Uterus (tissue), 4 donors: ENCODE data around the gene DPY19L3. TPM values are rescaled to one million over a fixed set of nuclear protein-coding genes. Genes with fewer than 3 reads are reported as not detected.
"Not testable (repeated sequence)": the region's sequence is repeated elsewhere in the genome, so short reads cannot be mapped to it uniquely, and the experiment has no call there.

Experiments
- DNase-seq, 2 donors: peaks; one replicate each; pipeline ENCODE4 v3.0.0-alpha.2; 2019 to 2020
- H3K27ac ChIP-seq, 2 donors: fragments of 200-600 bp; sonication (generic); 1 replicate in 1 of 2; 2 replicates in 1 of 2; pipeline ENCODE4 v1.5.1; 2016 to 2018
- H3K27me3 ChIP-seq, 2 donors: fragments of 200-600 bp; sonication (generic); one replicate each; pipeline ENCODE4 v1.5.1; 2018 to 2019; ENCODE audit warnings: control low read depth in 1 of 2
- H3K36me3 ChIP-seq, 2 donors: fragments of 200-600 bp; sonication (generic); one replicate each; pipeline ENCODE4 v1.5.1; 2019; ENCODE audit warnings: control low read depth in 1 of 2
- H3K4me1 ChIP-seq, 2 donors: fragments of 200-600 bp; sonication (generic); one replicate each; pipeline ENCODE4 v1.5.1; 2018 to 2019; ENCODE audit warnings: control low read depth in 1 of 2
- H3K4me3 ChIP-seq, 2 donors: fragments of 200-600 bp; sonication (generic); 1 replicate in 1 of 2; 2 replicates in 1 of 2; pipeline ENCODE4 v1.5.1; 2018 to 2019; ENCODE audit warnings: mild to moderate bottlenecking in 1 of 2
- H3K9me3 ChIP-seq, 2 donors: fragments of 200-600 bp; sonication (generic); one replicate each; pipeline ENCODE4 v1.5.1; 2019; ENCODE audit warnings: control low read depth in 1 of 2
- CTCF ChIP-seq, 4 experiments: fragments of 200-600 bp in 2 of 4; fragments of 450-650 bp in 2 of 4; sonication (generic) in 2 of 4; IDR thresholded peaks; one replicate each; pipeline ENCODE4 v1.5.1; 2016 to 2019; ENCODE audit warnings: antibody characterized with exemption in 4 of 4, mild to moderate bottlenecking in 2 of 4, moderate library complexity in 1 of 4
- POLR2A ChIP-seq, 2 donors: fragments of 450-650 bp; IDR thresholded peaks; one replicate each; pipeline ENCODE4 v1.6.1; 2016; ENCODE audit warnings: antibody characterized with exemption in 2 of 2, mild to moderate bottlenecking in 1 of 2, moderate library complexity in 1 of 2
- intact Hi-C: fragments of 100-400 bp; cut with DNase I; formaldehyde crosslinking; loops from one replicate; pipeline ENCODE4 v1.15.1; 2023; ENCODE audit warnings: low total_unique reads
- total RNA-seq, 4 donors: library from RNA; depleted of rRNA in 3 of 4; stranded (reverse); fragments of >200 nt in 3 of 4; gene quantifications; one replicate each; pipeline versions ENCODE4 v1.1.0 to v1.2.4, GENCODE V29; 2014 to 2023
- donor health status: DM: yes; HTN: yes; CAD: no.

DPY19L3 gene
- total RNA-seq, 4 donors from 2014 or later: 10.2 to 58.9 (median 34.7) TPM

- H3K4me1 ChIP-seq: no peaks in the 10 kb centered on the region
- H3K27ac ChIP-seq: no peak overlapping the region
- DNase-seq: no peak
- H3K9me3 ChIP-seq: no peaks in the 10 kb centered on the region
- intact Hi-C loops: no loop called here
- H3K4me3 ChIP-seq: no peak overlapping the region
- TF ChIP-seq CTCF (IDR thresholded peaks at IDR 0.05) (no peak), POLR2A (IDR thresholded peaks at IDR 0.05) (no peak)
- H3K36me3 ChIP-seq: no peaks in the 10 kb centered on the region
- H3K27me3 ChIP-seq: no peaks in the 10 kb centered on the region
These were observed 38.5 kb upstream of the DPY19L3 start for GRCh38 chr19:32367063-32367462.

- intact Hi-C loops: no loop called here
These were observed 37.5 kb upstream of the DPY19L3 start for GRCh38 chr19:32367948-32368536.

GRCh38 chr19:32368787-32369186 is 36.8 kb upstream of the DPY19L3 start:
- intact Hi-C loops: no loop called here
- TF ChIP-seq POLR2A (IDR thresholded peaks at IDR 0.05) (no peak), CTCF (IDR thresholded peaks at IDR 0.05) (no peak)
- H3K9me3 ChIP-seq: no peaks in the 10 kb centered on the region
- no peaks in the 10 kb centered on the region for H3K36me3 ChIP-seq
- no peak for DNase-seq
- no peak overlapping the region for H3K27ac ChIP-seq
- H3K27me3 ChIP-seq: no peaks in the 10 kb centered on the region
- no peak overlapping the region for H3K4me3 ChIP-seq
- H3K4me1 ChIP-seq: no peaks in the 10 kb centered on the region

More at GRCh38 chr19:32367948-32368536, 37.5 kb upstream of the DPY19L3 start:
- Histone ChIP-seq H3K4me1 (no peaks in the 10 kb centered on the region), H3K4me3 (no peak overlapping the region), H3K9me3 (no peaks in the 10 kb centered on the region), H3K36me3 (no peaks in the 10 kb centered on the region), H3K27ac (no peak overlapping the region), H3K27me3 (no peaks in the 10 kb centered on the region)
- TF ChIP-seq POLR2A (IDR thresholded peaks at IDR 0.05) (no peak), CTCF (IDR thresholded peaks at IDR 0.05) (no peak)
- no peak for DNase-seq

GRCh38 chr19:32372726-32373517 is 32.6 kb upstream of the DPY19L3 start:
- Histone ChIP-seq H3K9me3 (no peaks in the 10 kb centered on the region), H3K36me3 (no peaks in the 10 kb centered on the region), H3K27ac (no peak overlapping the region), H3K27me3 (no peaks in the 10 kb centered on the region), H3K4me1 (no peaks in the 10 kb centered on the region), H3K4me3 (no peak overlapping the region)
- no peak for DNase-seq
- intact Hi-C loops: no loop called here
- TF ChIP-seq POLR2A (IDR thresholded peaks at IDR 0.05) (no peak), CTCF (IDR thresholded peaks at IDR 0.05) (no peak)

GRCh38 chr19:32373585-32374295 is 31.8 kb upstream of the DPY19L3 start:
- H3K4me1 ChIP-seq: no peaks in the 10 kb centered on the region
- TF ChIP-seq POLR2A (IDR thresholded peaks at IDR 0.05): no peak
- TF ChIP-seq CTCF (IDR thresholded peaks at IDR 0.05): no peak
- H3K9me3 ChIP-seq: no peaks in the 10 kb centered on the region
- H3K27ac ChIP-seq: no peak overlapping the region
- peak in 1 of 2 donors; percentile 25 for DNase-seq
- no peak overlapping the region for H3K4me3 ChIP-seq
- intact Hi-C loops: no loop called here
- no peaks in the 10 kb centered on the region for H3K27me3 ChIP-seq
- H3K36me3 ChIP-seq: no peaks in the 10 kb centered on the region

- intact Hi-C loops, DNase-seq, H3K27me3 ChIP-seq, H3K9me3 ChIP-seq, H3K4me1 ChIP-seq, H3K4me3 ChIP-seq, H3K27ac ChIP-seq, H3K36me3 ChIP-seq: not testable (repeated sequence)
These were observed 31.2 kb upstream of the DPY19L3 start for GRCh38 chr19:32374362-32374761.

- H3K27ac ChIP-seq, intact Hi-C loops, H3K27me3 ChIP-seq, H3K36me3 ChIP-seq, H3K4me1 ChIP-seq, DNase-seq, H3K4me3 ChIP-seq, H3K9me3 ChIP-seq: not testable (repeated sequence)
These were observed 28.5 kb upstream of the DPY19L3 start for GRCh38 chr19:32377088-32377487.
